ENCODE data around the gene DLL3.

The DLL3 gene

GRCh38 chr19:39497996-39498797 lies 550 bp upstream of the DLL3 start:
- Histone ChIP-seq H3K79me1 (ENCODE audit: low read length) (no peaks in the 10 kb centered on the region), H4K8ac (ENCODE audit: low read depth, low read length) (no peak overlapping the region), H3K27ac (ENCODE audit: low read depth, low read length) (no peak overlapping the region), H2BK5ac (ENCODE audit: low read length) (peak overlapping the region; percentile 1), H4K5ac (ENCODE audit: low read length) (no peak overlapping the region), H3K23ac (ENCODE audit: low read length) (no peak overlapping the region), H2AK5ac (ENCODE audit: low read length) (peak overlapping the region; percentile 73), H3K79me2 (ENCODE audit: control insufficient read depth, insufficient read depth, low read length) (no peaks in the 10 kb centered on the region), H3K9ac (ENCODE audit: low read length) (peak overlapping the region; percentile 63), H3K4ac (ENCODE audit: low read depth, low read length) (no peak overlapping the region), H3K27me3 (ENCODE audit: insufficient read depth, low read length, poor library complexity) (peaks cover 17% of the 10 kb centered on the region), H2BK15ac (replicated peaks; ENCODE audit: low read depth) (no peak overlapping the region), H3K18ac (ENCODE audit: low read length) (peak overlapping the region; percentile 60), H3K4me2 (ENCODE audit: low read length) (peak overlapping the region; percentile 55), H3K4me1 (ENCODE audit: control insufficient read depth, low read depth, low read length) (no peaks in the 10 kb centered on the region), H3K4me3 (ENCODE audit: low read length) (peak overlapping the region; percentile 36), H3K36me3 (ENCODE audit: control insufficient read depth, insufficient read depth, low read length) (no peaks in the 10 kb centered on the region), H2BK120ac (ENCODE audit: low read depth, low read length) (no peak overlapping the region), H3K56ac (ENCODE audit: low read length) (peak overlapping the region; percentile 85)
- WGBS (ENCODE audit: extremely low coverage, insufficient coverage, low lambda C conversion rate) = no CpG with 5 or more reads among the region's 40 CpGs
- DNase-seq = no peak

- Histone ChIP-seq H3K4me1 (ENCODE audit: control insufficient read depth, low read depth, low read length) (no peaks in the 10 kb centered on the region), H3K4me2 (ENCODE audit: low read length) (peak overlapping the region; percentile 10), H3K18ac (ENCODE audit: low read length) (no peak overlapping the region), H3K27me3 (ENCODE audit: insufficient read depth, low read length, poor library complexity) (peaks cover 17% of the 10 kb centered on the region), H3K79me1 (ENCODE audit: low read length) (no peaks in the 10 kb centered on the region), H2BK5ac (ENCODE audit: low read length) (no peak overlapping the region), H3K9ac (ENCODE audit: low read length) (peak overlapping the region; percentile 80), H2BK120ac (ENCODE audit: low read depth, low read length) (no peak overlapping the region), H3K4ac (ENCODE audit: low read depth, low read length) (no peak overlapping the region), H4K5ac (ENCODE audit: low read length) (no peak overlapping the region), H3K56ac (ENCODE audit: low read length) (no peak overlapping the region), H3K27ac (ENCODE audit: low read depth, low read length) (no peak overlapping the region), H3K23ac (ENCODE audit: low read length) (no peak overlapping the region), H3K79me2 (ENCODE audit: control insufficient read depth, insufficient read depth, low read length) (no peaks in the 10 kb centered on the region), H3K4me3 (ENCODE audit: low read length) (peak overlapping the region; percentile 13), H2AK5ac (ENCODE audit: low read length) (no peak overlapping the region), H2BK15ac (replicated peaks; ENCODE audit: low read depth) (no peak overlapping the region), H3K36me3 (ENCODE audit: control insufficient read depth, insufficient read depth, low read length) (no peaks in the 10 kb centered on the region), H4K8ac (ENCODE audit: low read depth, low read length) (no peak overlapping the region)
- no CpG with 5 or more reads among the region's 8 CpGs for WGBS (ENCODE audit: extremely low coverage, insufficient coverage, low lambda C conversion rate)
- DNase-seq = no peak
Observed at GRCh38 chr19:39499932-39500331, 1.2 kb downstream of the DLL3 start.

- H3K4me1 ChIP-seq (ENCODE audit: control insufficient read depth, low read depth, low read length) = no peaks in the 10 kb centered on the region
- no peaks in the 10 kb centered on the region for H3K79me1 ChIP-seq (ENCODE audit: low read length)
- no peaks in the 10 kb centered on the region for H3K79me2 ChIP-seq (ENCODE audit: control insufficient read depth, insufficient read depth, low read length)
- no peak overlapping the region for H4K5ac ChIP-seq (ENCODE audit: low read length)
- no peak overlapping the region for H2AK5ac ChIP-seq (ENCODE audit: low read length)
- no CpG with 5 or more reads among the region's 4 CpGs for WGBS (ENCODE audit: extremely low coverage, insufficient coverage, low lambda C conversion rate)
- peaks cover 17% of the 10 kb centered on the region for H3K27me3 ChIP-seq (ENCODE audit: insufficient read depth, low read length, poor library complexity)
- H3K36me3 ChIP-seq (ENCODE audit: control insufficient read depth, insufficient read depth, low read length) = no peaks in the 10 kb centered on the region
- H3K23ac ChIP-seq (ENCODE audit: low read length) = no peak overlapping the region
- H3K56ac ChIP-seq (ENCODE audit: low read length) = no peak overlapping the region
- no peak overlapping the region for H2BK120ac ChIP-seq (ENCODE audit: low read depth, low read length)
- H4K8ac ChIP-seq (ENCODE audit: low read depth, low read length) = no peak overlapping the region
- no peak overlapping the region for H3K4me3 ChIP-seq (ENCODE audit: low read length)
- no peak overlapping the region for H3K18ac ChIP-seq (ENCODE audit: low read length)
- no peak overlapping the region for H2BK5ac ChIP-seq (ENCODE audit: low read length)
- no peak for DNase-seq
- no peak overlapping the region for H3K27ac ChIP-seq (ENCODE audit: low read depth, low read length)
- H3K4me2 ChIP-seq (ENCODE audit: low read length) = peak overlapping the region; percentile 26
- peak overlapping the region; percentile 31 for H3K9ac ChIP-seq (ENCODE audit: low read length)
- no peak overlapping the region for H2BK15ac ChIP-seq (replicated peaks; ENCODE audit: low read depth)
- H3K4ac ChIP-seq (ENCODE audit: low read depth, low read length) = no peak overlapping the region
Observed at GRCh38 chr19:39500543-39500942, 1.8 kb downstream of the DLL3 start.

- H2AK5ac ChIP-seq (ENCODE audit: low read length) = no peak overlapping the region
- no peaks in the 10 kb centered on the region for H3K36me3 ChIP-seq (ENCODE audit: control insufficient read depth, insufficient read depth, low read length)
- no peak overlapping the region for H3K56ac ChIP-seq (ENCODE audit: low read length)
- no peak overlapping the region for H3K4ac ChIP-seq (ENCODE audit: low read depth, low read length)
- no peak overlapping the region for H4K8ac ChIP-seq (ENCODE audit: low read depth, low read length)
- no peak overlapping the region for H4K5ac ChIP-seq (ENCODE audit: low read length)
- DNase-seq = no peak
- no peak overlapping the region for H3K4me3 ChIP-seq (ENCODE audit: low read length)
- no peak overlapping the region for H3K9ac ChIP-seq (ENCODE audit: low read length)
- no peak overlapping the region for H3K18ac ChIP-seq (ENCODE audit: low read length)
- H3K23ac ChIP-seq (ENCODE audit: low read length) = no peak overlapping the region
- no CpG with 5 or more reads among the region's 5 CpGs for WGBS (ENCODE audit: extremely low coverage, insufficient coverage, low lambda C conversion rate)
- H3K27me3 ChIP-seq (ENCODE audit: insufficient read depth, low read length, poor library complexity) = peaks cover 18% of the 10 kb centered on the region
- H2BK15ac ChIP-seq (replicated peaks; ENCODE audit: low read depth) = no peak overlapping the region
- H2BK120ac ChIP-seq (ENCODE audit: low read depth, low read length) = no peak overlapping the region
- no peak overlapping the region for H3K4me2 ChIP-seq (ENCODE audit: low read length)
- H3K79me1 ChIP-seq (ENCODE audit: low read length) = no peaks in the 10 kb centered on the region
- H3K79me2 ChIP-seq (ENCODE audit: control insufficient read depth, insufficient read depth, low read length) = no peaks in the 10 kb centered on the region
- H3K4me1 ChIP-seq (ENCODE audit: control insufficient read depth, low read depth, low read length) = no peaks in the 10 kb centered on the region
- H2BK5ac ChIP-seq (ENCODE audit: low read length) = no peak overlapping the region
- no peak overlapping the region for H3K27ac ChIP-seq (ENCODE audit: low read depth, low read length)
Observed at GRCh38 chr19:39501340-39501739, 2.6 kb downstream of the DLL3 start.

GRCh38 chr19:39502640-39503417 lies 4.1 kb downstream of the DLL3 start:
- WGBS (ENCODE audit: extremely low coverage, insufficient coverage, low lambda C conversion rate) = no CpG with 5 or more reads among the region's 69 CpGs
- Histone ChIP-seq H3K56ac (ENCODE audit: low read length) (peak overlapping the region; percentile 31), H3K18ac (ENCODE audit: low read length) (no peak overlapping the region), H3K4me2 (ENCODE audit: low read length) (no peak overlapping the region), H2AK5ac (ENCODE audit: low read length) (no peak overlapping the region), H3K27me3 (ENCODE audit: insufficient read depth, low read length, poor library complexity) (peaks cover 26% of the 10 kb centered on the region), H4K8ac (ENCODE audit: low read depth, low read length) (no peak overlapping the region), H4K5ac (ENCODE audit: low read length) (no peak overlapping the region), H2BK5ac (ENCODE audit: low read length) (no peak overlapping the region), H3K4ac (ENCODE audit: low read depth, low read length) (no peak overlapping the region), H3K23ac (ENCODE audit: low read length) (no peak overlapping the region), H3K4me3 (ENCODE audit: low read length) (no peak overlapping the region), H3K79me1 (ENCODE audit: low read length) (no peaks in the 10 kb centered on the region), H3K27ac (ENCODE audit: low read depth, low read length) (no peak overlapping the region), H2BK120ac (ENCODE audit: low read depth, low read length) (no peak overlapping the region), H3K79me2 (ENCODE audit: control insufficient read depth, insufficient read depth, low read length) (no peaks in the 10 kb centered on the region), H2BK15ac (replicated peaks; ENCODE audit: low read depth) (no peak overlapping the region), H3K36me3 (ENCODE audit: control insufficient read depth, insufficient read depth, low read length) (no peaks in the 10 kb centered on the region), H3K4me1 (ENCODE audit: control insufficient read depth, low read depth, low read length) (no peaks in the 10 kb centered on the region), H3K9ac (ENCODE audit: low read length) (peak overlapping the region; percentile 46)
- DNase-seq = peak; percentile 88

All from mesendoderm (in vitro differentiated cells).